ENCODE measurements around the gene SMCR8. TPM values are rescaled to one million over a fixed set of nuclear protein-coding genes. Genes with fewer than 3 reads are reported as not detected.
A peak's percentile ranks its signal among the peaks of the same experiment; 100 is the strongest.
"Not testable (repeated sequence)": the region's sequence is repeated elsewhere in the genome, so short reads cannot be mapped to it uniquely, and the experiment has no call there.

The SMCR8 gene
- total RNA-seq, 2 experiments from 2014 or later = 25.0 to 25.8 TPM

DNA sequence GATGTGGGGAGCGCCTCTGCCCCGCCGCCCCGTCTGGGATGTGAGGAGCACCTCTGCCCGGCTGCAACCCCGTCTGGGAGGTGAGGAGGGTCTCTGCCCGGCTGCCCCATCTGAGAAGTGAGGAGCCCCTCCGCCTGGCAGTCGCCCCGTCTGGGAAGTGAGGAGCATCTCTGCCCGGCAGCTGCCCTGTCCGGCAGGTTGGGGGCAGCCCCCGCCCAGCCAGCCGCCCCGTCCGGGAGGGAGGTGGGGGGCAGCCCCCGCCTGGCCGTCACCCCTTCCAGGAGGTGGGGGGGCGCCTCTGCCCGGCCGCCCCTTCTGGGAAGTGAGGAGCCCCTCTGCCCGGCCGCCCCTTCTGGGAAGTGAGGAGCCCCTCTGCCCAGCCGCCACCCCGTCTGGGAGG lies 23.1 kb downstream of the SMCR8 start:
- H3K4me1 Mint-ChIP-seq, POLR2A ChIA-PET, H3K4me3 Mint-ChIP-seq, H3K27ac Mint-ChIP-seq, CTCF ChIA-PET, H3K9me3 Mint-ChIP-seq, H3K27me3 Mint-ChIP-seq, DNase-seq: not testable (repeated sequence)
- H3K36me3 Mint-ChIP-seq (ENCODE audit: low read depth) = peaks cover 42% of the 10 kb centered on the region

DNA sequence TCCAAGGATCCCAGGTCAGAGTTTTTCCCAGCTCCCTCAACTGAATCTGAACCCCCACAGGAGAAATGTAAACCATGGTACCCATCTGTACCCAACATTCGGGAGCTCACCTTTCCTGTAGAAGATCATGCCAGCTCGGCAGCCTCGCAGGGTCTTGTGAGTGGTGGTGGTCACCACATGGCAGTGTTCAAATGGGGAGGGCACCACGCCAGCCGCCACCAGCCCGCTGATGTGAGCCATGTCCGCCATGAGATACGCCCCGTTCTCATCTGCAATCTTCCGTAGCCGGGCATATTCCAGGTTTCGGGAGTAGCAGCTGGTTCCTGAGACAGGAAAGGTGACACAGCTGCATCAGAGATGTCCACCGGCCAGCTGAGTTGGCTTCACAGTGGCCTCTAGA lies 24.8 kb downstream of the SMCR8 start:
- peaks cover 41% of the 10 kb centered on the region for H3K36me3 Mint-ChIP-seq (ENCODE audit: low read depth)
- peaks cover 8% of the 10 kb centered on the region for H3K4me1 Mint-ChIP-seq
- POLR2A ChIA-PET = no interaction called here
- CTCF ChIA-PET = no interaction called here
- no peaks in the 10 kb centered on the region for H3K27me3 Mint-ChIP-seq
- H3K4me3 Mint-ChIP-seq = no peak overlapping the region
- H3K9me3 Mint-ChIP-seq = no peaks in the 10 kb centered on the region
- no peak overlapping the region for H3K27ac Mint-ChIP-seq
- DNase-seq = no peak

DNA sequence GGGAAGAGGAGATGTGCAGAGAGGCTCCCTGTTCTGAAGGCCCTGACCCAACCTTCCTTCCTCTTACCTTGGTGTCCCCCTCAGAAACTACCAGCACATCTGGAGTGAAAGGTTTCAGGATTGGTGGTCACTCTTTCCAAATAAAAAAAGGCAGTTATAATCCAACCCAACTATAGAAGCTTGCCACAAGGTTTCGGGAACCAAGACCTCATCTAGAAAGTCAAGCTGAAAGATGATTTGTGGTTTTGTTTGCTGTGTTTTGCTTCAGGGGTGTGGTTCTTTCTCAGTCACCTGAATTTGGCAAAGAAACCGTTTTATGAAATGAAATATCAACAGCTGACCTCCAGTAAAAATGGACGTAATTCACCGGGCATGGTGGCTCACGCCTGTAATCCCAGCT lies 28.9 kb downstream of the SMCR8 start:
- Mint-ChIP-seq H3K27ac (peak overlapping the region; percentile 25), H3K9me3 (no peaks in the 10 kb centered on the region), H3K27me3 (no peaks in the 10 kb centered on the region), H3K4me3 (no peak overlapping the region), H3K4me1 (peaks cover 8% of the 10 kb centered on the region), H3K36me3 (ENCODE audit: low read depth) (peaks cover 36% of the 10 kb centered on the region)
- ChIA-PET POLR2A (no interaction called here), CTCF (no interaction called here)
- DNase-seq = no peak

DNA sequence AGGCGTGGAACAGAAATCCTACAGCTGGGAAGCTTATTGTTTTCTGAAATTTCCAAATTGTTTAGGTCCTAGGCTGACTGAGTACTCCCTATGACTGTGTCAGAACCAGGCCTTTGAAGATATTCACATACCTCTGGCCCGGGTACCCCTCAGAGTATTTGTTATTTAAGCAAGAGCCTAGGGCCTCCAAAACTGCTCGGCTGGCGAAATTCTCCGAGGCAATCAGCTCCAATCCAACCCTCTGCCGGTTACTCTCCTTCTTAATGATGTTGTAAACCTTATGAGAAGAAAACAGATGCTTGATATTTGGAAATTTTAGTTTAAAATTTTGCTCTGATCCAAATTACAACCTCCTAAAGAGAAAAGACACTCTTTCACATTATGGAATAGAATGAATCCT lies 38.4 kb downstream of the SMCR8 start:
- Mint-ChIP-seq H3K4me1 (no peaks in the 10 kb centered on the region), H3K27ac (no peak overlapping the region), H3K36me3 (ENCODE audit: low read depth) (peaks cover 16% of the 10 kb centered on the region), H3K9me3 (no peaks in the 10 kb centered on the region), H3K27me3 (no peaks in the 10 kb centered on the region), H3K4me3 (no peak overlapping the region)
- ChIA-PET POLR2A (no interaction called here), CTCF (no interaction called here)
- DNase-seq = no peak

DNA sequence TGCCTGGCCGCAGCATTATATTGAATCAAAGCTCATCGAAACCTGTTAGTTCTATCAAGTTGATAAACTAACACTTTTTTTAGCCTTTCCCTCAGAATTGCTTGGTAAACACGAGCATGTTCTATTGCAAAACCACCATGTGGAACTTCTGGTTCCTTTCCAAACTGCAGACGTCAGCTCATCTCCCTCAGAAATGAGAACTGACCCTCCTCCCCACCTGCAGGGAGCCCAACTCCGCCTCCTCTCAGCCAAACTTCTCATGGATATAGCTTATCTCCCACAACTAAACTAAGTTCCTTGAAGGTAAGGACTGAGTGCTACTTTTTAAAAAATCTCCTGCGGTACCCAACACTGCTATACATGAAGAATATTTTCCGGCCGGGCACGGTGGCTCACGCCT lies 41.5 kb downstream of the SMCR8 start:
- CTCF ChIA-PET = interaction anchor here (0.7 to 1.8 kb wide), 3 partner anchors 9 to 420 kb away, joined by 3 to 4 read pairs (median 3); no protein-coding TSS in a partner anchor
- POLR2A ChIA-PET = no interaction called here
- H3K4me1 Mint-ChIP-seq = peaks cover 7% of the 10 kb centered on the region
- H3K27me3 Mint-ChIP-seq = no peaks in the 10 kb centered on the region
- H3K9me3 Mint-ChIP-seq = no peaks in the 10 kb centered on the region
- DNase-seq = no peak
- no peak overlapping the region for H3K4me3 Mint-ChIP-seq
- H3K27ac Mint-ChIP-seq = no peak overlapping the region
- H3K36me3 Mint-ChIP-seq (ENCODE audit: low read depth) = peaks cover 23% of the 10 kb centered on the region

DNA sequence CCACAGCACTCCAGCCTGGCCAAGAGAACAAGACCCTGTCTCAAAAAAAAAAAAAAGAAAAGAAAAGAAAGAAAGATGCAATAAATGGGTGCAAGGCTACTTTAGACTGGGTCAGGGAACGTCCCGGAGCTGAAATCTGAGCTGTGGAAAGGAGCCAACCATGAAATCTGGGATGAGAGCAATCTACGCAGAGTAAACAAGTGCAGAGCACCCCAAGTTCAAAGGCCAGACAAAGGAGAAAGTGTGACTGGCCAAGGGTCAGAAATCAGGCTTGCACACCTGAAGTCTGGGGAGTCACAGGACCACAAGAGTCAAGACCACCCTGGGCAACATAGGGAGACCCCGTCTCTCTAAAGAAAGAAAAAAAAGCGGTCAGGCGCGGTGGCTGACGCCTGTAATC lies 45.4 kb downstream of the SMCR8 start:
- DNase-seq = no peak

DNA sequence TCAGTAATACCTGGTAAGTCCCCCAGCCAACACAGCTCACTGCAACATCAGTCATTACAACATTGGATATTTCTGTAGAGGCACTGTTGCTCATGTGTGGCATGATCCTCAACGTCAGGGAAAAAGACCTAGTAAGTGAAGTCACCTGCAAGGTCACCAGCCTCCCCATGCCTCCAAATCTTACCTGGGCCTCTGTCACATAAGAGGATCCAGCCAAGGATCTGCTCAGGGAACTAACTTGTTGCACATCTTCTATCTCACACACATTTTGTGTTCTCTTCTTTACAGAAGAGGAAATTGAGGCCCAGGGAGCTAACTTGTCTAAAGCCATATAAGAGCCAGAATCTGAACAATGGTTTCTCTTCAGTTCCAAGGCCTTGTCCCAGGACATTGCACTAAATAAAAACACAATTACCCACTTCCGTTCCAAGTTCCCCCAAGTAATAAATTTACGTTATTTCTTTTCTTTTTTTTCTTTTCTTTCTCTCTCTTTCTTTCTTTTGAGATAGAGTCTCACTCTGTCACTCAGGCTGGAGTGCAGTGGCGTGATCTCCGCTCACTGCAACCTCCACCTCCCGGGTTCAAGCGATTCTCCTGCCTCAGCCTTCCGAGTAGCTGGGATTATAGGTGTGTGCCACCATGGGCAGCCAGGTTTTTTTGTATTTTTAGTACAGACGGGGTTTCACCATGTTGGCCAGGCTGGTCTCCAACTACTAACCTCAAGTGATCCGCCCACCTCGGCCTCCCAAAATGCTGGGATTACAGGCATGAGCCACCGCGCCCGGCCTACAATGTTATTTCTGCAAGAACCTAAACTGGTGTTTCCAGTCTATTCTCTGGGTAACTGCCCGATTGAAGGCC lies 47.0 kb downstream of the SMCR8 start:
- H3K27ac Mint-ChIP-seq = peak overlapping the region; percentile 86
- H3K4me3 Mint-ChIP-seq = peak overlapping the region; percentile 91
- ChIA-PET POLR2A (no interaction called here), CTCF (interaction anchor here (0.7 to 1.1 kb wide), 4 partner anchors 12 to 146 kb away, joined by 3 to 5 read pairs (median 4); no protein-coding TSS in a partner anchor)
- no peaks in the 10 kb centered on the region for H3K9me3 Mint-ChIP-seq
- H3K36me3 Mint-ChIP-seq (ENCODE audit: low read depth) = peaks cover 11% of the 10 kb centered on the region
- DNase-seq = no peak
- H3K4me1 Mint-ChIP-seq = peaks cover 24% of the 10 kb centered on the region
- H3K27me3 Mint-ChIP-seq = no peaks in the 10 kb centered on the region

More for the DNA sequence above, 45.4 kb downstream of the SMCR8 start:
- H3K27me3 Mint-ChIP-seq = no peaks in the 10 kb centered on the region
- H3K4me3 Mint-ChIP-seq = no peak overlapping the region
- H3K4me1 Mint-ChIP-seq = peaks cover 24% of the 10 kb centered on the region
- ChIA-PET POLR2A (no interaction called here), CTCF (interaction anchor here (0.7 to 1.0 kb wide), 2 partner anchors 15 to 40 kb away, joined by 3 read pairs; no protein-coding TSS in a partner anchor)
- no peaks in the 10 kb centered on the region for H3K9me3 Mint-ChIP-seq
- peaks cover 12% of the 10 kb centered on the region for H3K36me3 Mint-ChIP-seq (ENCODE audit: low read depth)
- no peak overlapping the region for H3K27ac Mint-ChIP-seq

DNA sequence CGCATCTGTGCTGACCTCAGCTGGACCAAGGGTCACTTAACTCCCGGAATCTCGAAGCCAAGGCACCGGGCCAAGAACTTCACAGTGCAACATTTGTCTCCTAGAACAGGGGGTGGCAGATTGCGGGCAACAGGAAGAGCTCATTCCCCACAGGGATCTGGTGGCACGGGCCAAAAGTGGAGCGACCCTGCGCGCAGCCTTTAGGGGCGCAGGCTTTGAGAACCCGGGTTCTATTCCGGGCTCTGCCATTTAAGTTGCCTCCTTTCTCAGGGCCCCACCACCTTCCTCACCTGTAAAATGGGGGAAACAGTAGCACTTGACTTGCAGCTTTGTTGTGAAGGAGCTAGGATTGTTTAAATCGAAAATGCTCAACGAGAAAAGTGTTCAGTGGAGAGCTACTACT lies 47.6 kb downstream of the SMCR8 start:
- no peaks in the 10 kb centered on the region for H3K9me3 Mint-ChIP-seq
- peak overlapping the region; percentile 91 for H3K4me3 Mint-ChIP-seq
- peak; percentile 25 for DNase-seq
- ChIA-PET POLR2A (no interaction called here), CTCF (interaction anchor here (1.0 to 1.1 kb wide), 2 partner anchors 12 to 13 kb away, joined by 4 to 5 read pairs; no protein-coding TSS in a partner anchor)
- peak overlapping the region; percentile 86 for H3K27ac Mint-ChIP-seq
- no peaks in the 10 kb centered on the region for H3K27me3 Mint-ChIP-seq
- peaks cover 11% of the 10 kb centered on the region for H3K36me3 Mint-ChIP-seq (ENCODE audit: low read depth)
- peaks cover 24% of the 10 kb centered on the region for H3K4me1 Mint-ChIP-seq

DNA sequence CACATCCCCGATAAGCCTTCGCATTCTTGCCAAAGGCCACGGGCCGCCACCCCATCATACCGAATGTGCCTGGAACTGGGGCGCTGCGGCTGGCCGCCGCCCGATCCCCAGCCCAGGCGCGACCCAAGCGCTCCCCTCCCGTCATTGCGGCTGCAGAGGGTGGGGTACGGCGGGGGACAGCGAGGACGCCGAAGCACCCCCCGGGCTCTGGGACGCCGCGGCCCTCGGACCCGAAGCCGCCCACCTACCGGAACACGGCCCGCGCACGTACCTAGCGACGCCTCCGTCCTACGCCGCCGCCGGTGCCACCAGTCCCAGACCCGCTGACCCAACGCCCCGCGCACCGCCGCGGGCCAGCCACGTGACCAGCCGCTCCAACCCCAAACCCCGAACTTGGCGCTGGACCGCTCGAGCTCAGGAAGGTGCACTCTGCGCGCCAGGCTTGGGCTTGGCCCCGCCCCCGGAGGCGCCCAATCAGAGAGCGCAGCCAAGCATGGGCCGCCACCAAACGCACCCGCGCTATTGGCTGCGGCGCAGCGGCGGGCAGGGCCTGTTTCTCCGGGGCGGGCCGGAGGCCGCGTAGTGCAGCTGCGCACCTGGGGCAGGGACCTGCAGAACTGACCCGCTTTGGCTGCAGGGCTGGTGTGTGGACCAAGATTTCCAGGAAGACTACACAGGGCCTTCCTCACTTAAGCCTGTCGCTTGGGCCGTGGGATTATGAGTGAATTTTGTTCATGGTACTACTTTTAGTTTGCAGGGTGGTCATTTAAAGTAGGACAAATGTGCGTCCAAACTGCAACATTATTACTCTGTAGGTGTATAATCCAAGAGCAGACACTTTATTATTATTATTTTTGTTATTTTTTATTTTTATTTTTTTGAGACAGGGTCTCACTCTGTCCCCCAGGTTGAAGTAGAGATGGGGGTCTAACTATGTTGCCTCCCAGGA lies 48.3 kb downstream of the SMCR8 start, which contains the start of gene SHMT1:
SHMT1 (minus strand) TSS at position 450 of the 949 bp plus-strand sequence. CDS start 7,569 bp downstream, outside the sequence.
- Mint-ChIP-seq H3K9me3 (no peaks in the 10 kb centered on the region), H3K27me3 (no peaks in the 10 kb centered on the region), H3K36me3 (ENCODE audit: low read depth) (peaks cover 11% of the 10 kb centered on the region), H3K4me1 (peaks cover 24% of the 10 kb centered on the region), H3K27ac (peak within 1 kb of the TSS; percentile 92), H3K4me3 (peak within 1 kb of the TSS; percentile 91)
- ChIA-PET POLR2A (no interaction called here), CTCF (interaction anchor here (0.6 to 1.1 kb wide), 3 partner anchors 11 to 263 kb away, joined by 4 to 5 read pairs (median 4); no protein-coding TSS in a partner anchor)
- DNase-seq = peak; percentile 92

DNA sequence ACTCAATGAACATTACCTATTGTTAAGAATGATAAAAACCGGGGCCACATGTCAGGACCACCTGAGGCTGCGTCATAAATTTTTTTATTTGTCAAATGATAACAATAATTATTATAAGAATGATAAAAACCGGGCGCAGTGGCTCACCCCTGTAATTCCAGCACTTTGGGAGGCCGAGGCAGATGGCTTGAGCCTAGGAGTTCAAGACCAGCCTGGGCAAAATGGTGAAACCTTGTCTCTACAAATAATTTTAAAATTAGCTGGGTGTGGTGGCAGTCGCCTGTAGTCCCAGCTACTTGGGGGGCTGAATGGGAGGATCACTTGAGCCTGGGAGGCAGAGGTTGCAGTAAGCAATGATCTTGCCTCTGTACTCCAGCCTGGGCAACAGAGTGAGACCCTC lies 49.1 kb downstream of the SMCR8 start:
- Mint-ChIP-seq H3K27me3 (no peaks in the 10 kb centered on the region), H3K4me1 (peaks cover 24% of the 10 kb centered on the region), H3K27ac (peak overlapping the region; percentile 57), H3K9me3 (no peaks in the 10 kb centered on the region), H3K4me3 (no peak overlapping the region), H3K36me3 (ENCODE audit: low read depth) (peaks cover 10% of the 10 kb centered on the region)
- ChIA-PET CTCF (interaction anchor here (0.8 kb wide), 1 partner anchor 44 kb away, joined by 5 read pairs; no protein-coding TSS in a partner anchor), POLR2A (interaction anchor here (0.6 kb wide), 1 partner anchor 236 kb away, joined by 6 read pairs; no protein-coding TSS in a partner anchor)
- no peak for DNase-seq

DNA sequence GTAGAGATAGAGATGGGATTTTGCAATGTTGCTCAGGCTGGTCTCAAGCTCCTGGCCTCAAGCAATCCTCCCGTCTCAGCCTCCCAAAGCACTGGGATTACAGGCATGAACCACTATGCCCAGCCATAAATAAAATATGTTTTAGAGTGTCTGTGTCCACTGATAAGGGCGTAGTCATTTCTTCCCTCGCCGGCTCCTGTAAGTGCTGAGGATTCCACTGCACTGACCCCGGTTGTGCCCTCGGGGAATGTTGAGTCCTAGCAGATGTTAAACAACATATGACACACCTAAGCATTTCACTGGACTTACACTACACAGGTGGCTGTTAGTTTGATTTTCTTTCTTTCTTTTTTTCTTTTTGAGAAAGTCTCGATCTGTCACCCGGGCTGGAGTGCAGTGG lies 53.9 kb downstream of the SMCR8 start:
- Mint-ChIP-seq H3K4me3 (no peak overlapping the region), H3K27ac (no peak overlapping the region), H3K36me3 (ENCODE audit: low read depth) (no peaks in the 10 kb centered on the region), H3K27me3 (peaks cover 9% of the 10 kb centered on the region), H3K9me3 (no peaks in the 10 kb centered on the region), H3K4me1 (peaks cover 10% of the 10 kb centered on the region)
- DNase-seq = no peak
- ChIA-PET CTCF (no interaction called here), POLR2A (no interaction called here)

DNA sequence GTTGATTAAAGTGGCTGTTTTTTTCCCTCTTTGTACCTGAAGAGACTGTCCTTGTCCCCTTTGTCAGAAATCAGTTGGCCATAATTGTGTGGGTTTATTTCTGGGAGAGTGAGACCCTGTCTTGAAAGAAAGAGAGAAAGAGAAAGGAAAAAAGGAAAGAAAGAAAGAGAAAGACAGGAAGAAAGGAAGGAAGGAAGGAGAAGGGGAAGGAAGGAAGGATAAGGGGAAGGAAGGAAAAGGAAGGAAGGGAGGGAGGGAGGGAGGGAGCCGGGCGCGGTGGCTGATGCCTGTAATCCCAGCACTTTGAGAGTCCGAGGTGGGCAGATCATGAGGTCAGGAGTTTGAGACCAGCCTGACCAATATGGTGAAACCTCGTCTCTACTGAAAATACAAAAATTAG lies 55.7 kb downstream of the SMCR8 start:
- Mint-ChIP-seq H3K27me3 (peaks cover 9% of the 10 kb centered on the region), H3K36me3 (ENCODE audit: low read depth) (no peaks in the 10 kb centered on the region), H3K4me3 (no peak overlapping the region), H3K4me1 (peaks cover 10% of the 10 kb centered on the region), H3K9me3 (no peaks in the 10 kb centered on the region), H3K27ac (no peak overlapping the region)
- DNase-seq = no peak
- CTCF ChIA-PET = no interaction called here
- POLR2A ChIA-PET = no interaction called here

DNA sequence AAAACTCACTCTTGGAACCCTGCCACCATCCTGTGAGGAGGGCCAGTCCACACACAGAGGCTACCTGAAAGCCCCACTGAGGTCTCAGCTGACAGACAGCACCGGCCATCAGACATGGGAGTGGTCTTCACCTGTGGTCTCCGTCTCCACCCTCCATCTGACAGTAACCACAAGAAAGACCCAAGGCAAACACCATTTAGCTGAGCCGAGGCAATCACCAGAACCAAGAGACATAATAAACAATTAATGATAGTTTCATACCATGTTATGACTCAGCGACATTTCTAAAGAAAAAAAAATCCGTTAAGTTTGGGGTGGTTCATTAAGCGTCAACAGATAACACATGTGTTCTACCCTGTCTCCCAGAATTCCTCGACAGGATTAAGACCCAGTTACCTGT lies 56.4 kb downstream of the SMCR8 start:
- Mint-ChIP-seq H3K4me1 (peaks cover 10% of the 10 kb centered on the region), H3K4me3 (no peak overlapping the region), H3K36me3 (ENCODE audit: low read depth) (no peaks in the 10 kb centered on the region), H3K9me3 (no peaks in the 10 kb centered on the region), H3K27me3 (peaks cover 9% of the 10 kb centered on the region), H3K27ac (no peak overlapping the region)
- ChIA-PET POLR2A (no interaction called here), CTCF (no interaction called here)
- DNase-seq = no peak
